GM21528 (cell line): ENCODE measurements around the gene STK35.

ENCODE experiments used
- ATAC-seq: cut with Tn5 transposase; IDR thresholded peaks from one replicate; pipeline ENCODE4 v1.9.1; 2021; ENCODE audit warnings: mild to moderate bottlenecking, moderate library complexity; ENCODE audit not compliant: unreplicated experiment, low FRiP score

STK35 gene

GRCh38 chr20:2103461-2104153 lies 2.0 kb downstream of the STK35 start:
- ATAC-seq, result no peak

- no peak for ATAC-seq
Observed at GRCh38 chr20:2104236-2104635, 2.6 kb downstream of the STK35 start.

DNA sequence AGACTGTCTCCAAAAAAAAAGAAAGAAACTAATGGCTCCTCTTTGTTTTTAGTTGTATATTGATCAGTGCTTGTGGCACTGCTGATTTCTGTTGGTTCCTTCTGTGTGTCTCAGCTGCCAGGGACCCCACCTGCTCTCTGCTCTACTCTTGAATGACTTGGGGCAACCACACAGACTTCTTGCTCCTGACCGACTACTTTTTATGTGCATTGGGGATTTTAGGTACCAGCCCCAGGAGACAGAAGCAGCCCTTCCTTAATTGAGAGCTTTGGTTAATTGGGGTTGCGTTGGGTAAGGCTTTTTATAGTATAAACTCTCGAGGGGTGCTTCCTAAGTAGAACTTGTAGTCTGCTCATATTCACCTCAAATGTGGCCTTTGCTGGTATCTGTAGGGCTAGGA lies 6.9 kb downstream of the STK35 start:
- ATAC-seq, result no peak

GRCh38 chr20:2108987-2109386 lies 7.4 kb downstream of the STK35 start:
- no peak for ATAC-seq

DNA sequence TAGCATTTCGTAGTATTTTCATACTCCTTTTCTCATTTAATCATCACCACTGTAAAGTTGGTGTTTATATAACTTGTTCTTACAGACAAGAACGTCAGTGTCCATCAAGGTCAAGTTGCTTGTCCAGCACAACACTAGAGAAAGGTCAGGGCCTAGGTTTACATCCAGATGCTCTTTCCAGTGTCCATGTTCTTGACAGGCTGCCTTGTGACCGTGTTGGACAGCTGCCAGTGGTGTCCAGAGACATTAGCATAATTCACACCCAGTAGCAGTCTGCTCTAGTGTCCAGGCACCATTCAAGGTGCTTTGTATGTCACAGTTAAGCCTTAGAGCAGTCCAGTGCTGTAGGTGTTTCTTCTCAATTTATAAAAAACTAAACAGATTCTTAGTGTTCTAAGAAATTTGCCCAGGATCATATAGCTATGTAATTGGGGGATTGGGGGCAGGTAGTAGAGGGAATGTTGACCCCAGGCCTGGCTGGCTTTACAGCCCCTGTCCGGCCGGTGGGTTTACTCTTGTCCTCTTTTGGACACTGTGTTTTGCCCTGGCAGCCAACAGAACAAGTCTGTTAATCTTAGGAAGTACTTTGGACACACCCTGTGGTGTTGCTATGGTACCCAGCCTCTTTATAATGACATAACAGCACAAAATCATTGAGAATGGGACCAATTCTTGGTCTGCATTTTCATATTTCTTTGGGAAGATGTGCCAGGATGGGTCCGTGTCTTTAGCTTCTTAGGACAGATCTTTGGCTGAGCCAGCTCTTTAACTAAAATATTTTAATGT lies 8.0 kb downstream of the STK35 start:
- ATAC-seq, result no peak

DNA sequence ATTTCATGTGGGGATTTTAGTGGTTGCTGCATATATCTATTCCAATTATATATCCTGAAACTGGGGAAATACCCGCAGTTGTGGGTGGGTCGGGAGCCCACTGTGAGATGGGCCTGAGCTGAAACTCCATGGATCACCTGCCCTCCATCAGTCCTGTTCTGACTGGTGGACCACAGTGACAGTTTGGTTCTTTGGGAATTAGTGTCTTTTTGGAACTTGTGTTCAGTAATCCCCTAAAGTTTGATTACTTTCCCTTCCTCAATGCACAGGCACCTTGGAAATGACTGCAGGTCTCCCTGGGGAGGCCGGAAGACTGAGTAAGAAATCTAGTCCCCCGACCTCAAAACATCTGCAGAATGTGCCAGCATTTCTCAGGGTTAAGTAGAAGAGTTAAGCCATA lies 11.3 kb downstream of the STK35 start:
- no peak for ATAC-seq

- no peak for ATAC-seq
Observed at GRCh38 chr20:2114127-2114959, 12.7 kb downstream of the STK35 start.

- no peak for ATAC-seq
Observed at GRCh38 chr20:2114990-2115681, 13.5 kb downstream of the STK35 start.

DNA sequence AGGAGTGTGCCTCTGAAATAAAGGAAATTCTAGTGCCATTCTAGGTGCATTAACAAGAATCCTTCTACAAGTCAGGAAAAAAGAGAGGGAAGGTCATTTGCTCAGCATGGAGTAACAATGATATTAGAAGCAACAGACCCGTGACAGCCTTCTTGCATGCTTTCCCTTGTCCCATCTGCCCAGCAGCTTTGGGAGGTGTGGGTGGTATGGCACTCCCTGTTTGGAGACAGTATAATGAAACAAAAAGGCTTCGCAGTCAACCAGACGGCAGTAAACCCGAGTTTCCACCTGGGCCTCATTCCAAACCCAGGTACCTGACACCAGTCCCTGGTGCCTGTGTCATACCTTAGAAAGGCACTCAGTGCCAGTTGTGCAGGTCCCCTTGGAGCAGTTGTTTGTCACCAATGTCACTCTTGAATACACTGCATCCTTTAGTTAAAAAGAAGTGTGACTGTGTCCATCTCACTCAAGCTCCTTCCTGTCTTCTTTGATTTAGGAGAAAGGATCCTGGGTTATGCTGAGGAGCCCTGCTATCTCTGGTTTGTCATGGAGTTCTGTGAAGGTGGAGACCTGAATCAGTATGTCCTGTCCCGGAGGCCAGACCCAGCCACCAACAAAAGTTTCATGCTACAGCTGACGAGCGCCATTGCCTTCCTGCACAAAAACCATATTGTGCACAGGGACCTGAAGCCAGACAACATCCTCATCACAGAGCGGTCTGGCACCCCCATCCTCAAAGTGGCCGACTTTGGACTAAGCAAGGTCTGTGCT lies 14.7 kb downstream of the STK35 start:
- ATAC-seq, result no peak

DNA sequence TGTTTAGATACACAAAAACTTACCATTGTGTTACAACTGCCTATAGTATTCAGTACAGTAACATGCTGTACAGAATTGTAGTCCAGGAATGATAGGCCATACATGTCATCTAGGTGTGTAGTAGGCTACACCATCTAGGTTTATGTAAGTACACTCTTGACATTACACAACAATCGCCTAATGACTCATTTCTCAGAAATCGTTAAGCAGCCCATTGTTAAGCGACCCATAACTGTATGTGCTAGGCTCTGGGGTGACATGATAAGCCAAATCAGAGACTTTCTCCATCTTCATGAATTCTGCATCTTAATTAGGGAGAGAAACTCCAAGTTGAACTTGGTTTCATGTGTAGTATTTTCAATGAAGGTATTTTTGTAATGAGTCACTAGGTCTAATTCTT lies 17.2 kb downstream of the STK35 start:
- ATAC-seq, result no peak

- ATAC-seq, result no peak
Observed at GRCh38 chr20:2122936-2123335, 21.3 kb downstream of the STK35 start.

DNA sequence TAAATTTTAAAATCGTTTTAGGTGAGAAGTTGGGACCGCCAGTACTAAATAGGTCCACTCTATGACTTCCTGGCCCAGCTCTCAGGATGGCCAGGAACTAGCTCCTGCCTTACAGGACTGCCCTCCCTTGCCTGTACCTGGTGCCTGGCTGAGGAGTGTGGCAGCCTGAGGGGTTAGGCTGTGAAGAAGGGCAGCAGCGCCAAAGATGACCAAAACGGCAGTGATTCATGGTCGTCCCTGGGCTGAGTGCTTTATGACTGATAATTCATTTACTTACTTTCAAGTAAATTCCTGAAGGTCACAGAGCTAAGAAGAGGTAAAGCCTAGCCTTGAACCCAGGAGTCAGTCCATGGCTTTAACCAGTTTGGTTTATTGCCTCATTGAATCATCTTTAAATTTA lies 22.1 kb downstream of the STK35 start:
- ATAC-seq, result no peak

- no peak for ATAC-seq
Observed at GRCh38 chr20:2124564-2125213, 23.1 kb downstream of the STK35 start.

- ATAC-seq, result no peak
Observed at GRCh38 chr20:2125474-2126112, 24.0 kb downstream of the STK35 start.

- no peak for ATAC-seq
Observed at GRCh38 chr20:2127238-2127637, 25.6 kb downstream of the STK35 start.

DNA sequence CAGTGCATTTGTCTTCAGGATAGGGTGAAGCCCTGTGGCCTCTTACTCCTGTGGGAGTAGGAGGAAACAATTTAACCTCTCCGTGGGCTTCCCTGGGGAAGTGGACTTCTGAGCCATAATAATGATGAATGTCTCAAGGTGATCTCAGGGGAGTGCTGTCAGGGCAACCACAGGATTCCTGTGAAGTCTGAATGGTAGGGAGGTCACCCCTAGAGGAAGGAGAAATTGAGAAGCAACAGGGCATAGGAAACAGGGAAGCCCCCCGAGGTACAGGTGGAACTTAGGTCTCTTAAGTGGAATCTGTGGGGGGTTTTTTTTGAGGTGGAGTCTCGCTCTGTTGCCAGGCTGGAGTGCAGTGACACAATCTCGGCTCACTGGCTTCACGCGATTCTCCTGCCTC lies 26.9 kb downstream of the STK35 start:
- ATAC-seq, result no peak

DNA sequence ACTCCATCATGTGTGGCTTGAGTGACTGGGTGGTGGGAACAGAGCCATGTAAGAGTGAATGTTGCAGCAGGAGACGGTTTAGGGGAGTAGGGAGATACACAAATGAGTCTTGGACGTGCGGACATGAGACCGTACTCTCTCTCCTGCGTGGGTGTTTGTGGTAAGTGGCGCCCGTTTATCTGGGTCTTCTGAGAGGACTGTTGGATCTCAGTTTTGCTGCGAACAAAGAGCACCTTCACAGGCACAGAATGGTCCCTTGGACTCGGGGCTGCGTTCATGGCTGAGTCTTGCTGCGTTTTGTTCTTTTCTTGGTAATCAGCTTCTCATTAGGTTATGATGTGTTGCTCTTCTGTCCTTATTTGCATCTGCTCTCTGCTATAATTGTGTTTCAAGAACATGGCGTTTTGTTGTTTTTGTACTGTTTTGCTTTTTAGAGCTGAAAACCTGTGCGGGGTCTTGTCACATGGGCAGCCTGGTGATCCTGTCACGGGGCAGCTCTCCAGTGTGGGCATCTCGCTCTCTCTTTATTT lies 28.5 kb downstream of the STK35 start:
- ATAC-seq, result no peak

GRCh38 chr20:2130683-2131082 lies 29.1 kb downstream of the STK35 start:
- no peak for ATAC-seq

GRCh38 chr20:2131366-2131765 lies 29.7 kb downstream of the STK35 start:
- ATAC-seq, result no peak
